Smooth muscle cell of the brain vasculature (primary cell): ENCODE data around the gene ZBTB32.
"Not testable (repeated sequence)": the region's sequence is repeated elsewhere in the genome, so short reads cannot be mapped to it uniquely, and the experiment has no call there.

Experiments
- DNase-seq: peaks from one replicate; pipeline ENCODE4 v3.0.0-alpha.2; 2012; ENCODE audit warnings: low read depth, low spot score

ZBTB32 gene

GRCh38 chr19:35720163-35720524 is 15.8 kb downstream of the ZBTB32 start:
- DNase-seq: no peak

GRCh38 chr19:35720648-35721047 is 16.3 kb downstream of the ZBTB32 start:
- DNase-seq: no peak

GRCh38 chr19:35721374-35721773 is 17.0 kb downstream of the ZBTB32 start:
- DNase-seq: no peak

GRCh38 chr19:35722461-35722860 is 18.1 kb downstream of the ZBTB32 start:
- no peak for DNase-seq

GRCh38 chr19:35722897-35723296 is 18.5 kb downstream of the ZBTB32 start:
- no peak for DNase-seq

- no peak for DNase-seq
These were observed 19.3 kb downstream of the ZBTB32 start for GRCh38 chr19:35723671-35724070.

GRCh38 chr19:35724132-35724531 is 19.8 kb downstream of the ZBTB32 start:
- not testable (repeated sequence) for DNase-seq

- DNase-seq: no peak
These were observed 20.2 kb downstream of the ZBTB32 start for GRCh38 chr19:35724560-35724959.

GRCh38 chr19:35725216-35725861 is 21.0 kb downstream of the ZBTB32 start:
- no peak for DNase-seq

GRCh38 chr19:35727053-35727955 is 22.9 kb downstream of the ZBTB32 start:
- DNase-seq: no peak

GRCh38 chr19:35727956-35728706 is 23.8 kb downstream of the ZBTB32 start:
- no peak for DNase-seq

GRCh38 chr19:35729021-35729420 is 24.7 kb downstream of the ZBTB32 start:
- DNase-seq: no peak

- DNase-seq: no peak
These were observed 25.4 kb downstream of the ZBTB32 start for GRCh38 chr19:35729763-35730162.

- DNase-seq: no peak
These were observed 26.0 kb downstream of the ZBTB32 start for GRCh38 chr19:35730326-35730725.

GRCh38 chr19:35731353-35731752 is 27.0 kb downstream of the ZBTB32 start:
- no peak for DNase-seq

GRCh38 chr19:35731779-35732405 is 27.5 kb downstream of the ZBTB32 start:
- DNase-seq: no peak

- no peak for DNase-seq
These were observed 28.3 kb downstream of the ZBTB32 start for GRCh38 chr19:35732540-35733179.

GRCh38 chr19:35733180-35734125 is 29.1 kb downstream of the ZBTB32 start:
- DNase-seq: no peak

- DNase-seq: no peak
These were observed 29.9 kb downstream of the ZBTB32 start for GRCh38 chr19:35734273-35734672.

GRCh38 chr19:35734889-35735288 is 30.5 kb downstream of the ZBTB32 start:
- no peak for DNase-seq
